ENCODE results near the gene UGGT1. TPM values are rescaled to one million over a fixed set of nuclear protein-coding genes. Genes with fewer than 3 reads are reported as not detected.
"Not testable (repeated sequence)": the region's sequence is repeated elsewhere in the genome, so short reads cannot be mapped to it uniquely, and the experiment has no call there.

UGGT1 gene
- total RNA-seq, 4 donors from 2014 or later, result 38.8 to 57.2 (median 52.2) TPM

DNA sequence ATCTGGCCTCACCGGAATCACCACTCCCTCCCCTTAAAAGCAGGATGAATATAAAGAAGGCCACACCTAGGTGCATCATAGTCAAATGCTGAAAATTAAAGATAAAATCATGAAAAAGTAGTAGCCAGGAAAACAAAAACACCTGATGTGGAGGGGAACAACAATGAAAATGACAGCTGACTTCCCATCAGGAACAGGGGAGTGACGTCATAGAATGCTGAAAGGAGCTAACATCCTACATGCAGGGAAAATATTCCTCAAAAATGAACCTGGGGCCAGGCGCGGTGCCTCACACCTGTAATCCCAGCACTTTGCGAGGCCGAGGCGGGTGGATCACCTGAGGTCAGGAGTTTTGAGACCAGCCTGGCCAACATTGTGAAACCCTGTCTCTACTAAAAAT lies 108.1 kb downstream of the UGGT1 start:
- DNase-seq, result no peak
- Histone ChIP-seq H3K4me1 (peaks cover 13 to 34% (median 23%) of the 10 kb centered on the region in 4 donors), H3K4me3 (no peak overlapping the region), H3K27ac (no peak overlapping the region), H3K27me3 (no peaks in the 10 kb centered on the region), H3K36me3 (no peaks in the 10 kb centered on the region), H3K9me3 (no peaks in the 10 kb centered on the region)
- 92 to 100% methylated on average over 1 to 7 of the region's 7 CpGs for WGBS, 2 donors (ENCODE audit: low coverage in 1 of 2)
- intact Hi-C loops (cut with DNase I; ENCODE audit: low total_unique reads), result no loop called here
- in situ Hi-C loops (cut with MboI; ENCODE audit: low pct_ligation_motif_present in 1 of 4, low pct_unique_long_range_greater_than_20kb in 1 of 4, low sequenced_read_pairs in 3 of 4), result no loop called here
- no peak for TF ChIP-seq CTCF (IDR thresholded peaks at IDR 0.05)
- TF ChIP-seq EP300 (IDR thresholded peaks at IDR 0.05; ENCODE audit: low read depth), result no peak
- no peak for TF ChIP-seq POLR2A (IDR thresholded peaks at IDR 0.05)
- no peak for TF ChIP-seq POLR2AphosphoS5 (IDR thresholded peaks at IDR 0.05)

DNA sequence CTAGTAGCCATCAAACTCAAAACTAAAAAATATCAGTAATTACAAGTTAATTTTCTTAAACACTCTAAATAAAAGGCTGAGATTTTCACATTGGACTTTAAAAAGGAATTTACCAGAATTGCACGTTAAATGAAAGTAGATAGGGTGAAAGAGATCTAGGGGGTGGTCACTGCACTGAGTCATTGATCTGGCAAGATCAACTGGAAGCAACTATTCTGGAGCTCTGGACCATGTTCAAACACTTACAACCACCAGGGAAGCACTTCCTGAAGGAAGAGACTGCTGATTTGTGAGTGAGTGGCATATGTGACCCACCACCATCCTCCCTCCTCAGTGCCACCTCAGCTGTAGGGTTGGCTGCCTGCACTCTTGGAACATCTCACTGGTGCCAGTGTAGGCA lies 111.8 kb downstream of the UGGT1 start:
- in situ Hi-C loops (cut with MboI; ENCODE audit: low pct_ligation_motif_present in 1 of 4, low pct_unique_long_range_greater_than_20kb in 1 of 4, low sequenced_read_pairs in 3 of 4), result no loop called here
- no peaks in the 10 kb centered on the region for H3K27me3 ChIP-seq
- WGBS, 2 donors (ENCODE audit: low coverage in 1 of 2), result 70 to 73% methylated on average over 1 of the region's 1 CpG

GRCh38 chr2:128206245-128206644 lies 115.2 kb downstream of the UGGT1 start:
- in situ Hi-C loops (cut with MboI; ENCODE audit: low pct_ligation_motif_present in 1 of 4, low pct_unique_long_range_greater_than_20kb in 1 of 4, low sequenced_read_pairs in 3 of 4), result no loop called here
- intact Hi-C loops (cut with DNase I; ENCODE audit: low total_unique reads), result no loop called here

More for the DNA sequence above, 111.8 kb downstream of the UGGT1 start:
- Histone ChIP-seq H3K27ac (no peak overlapping the region), H3K9me3 (no peaks in the 10 kb centered on the region), H3K4me3 (no peak overlapping the region), H3K4me1 (peaks cover 0 to 5% (median 0%) of the 10 kb centered on the region in 4 donors), H3K36me3 (no peaks in the 10 kb centered on the region)
- no peak for TF ChIP-seq POLR2A (IDR thresholded peaks at IDR 0.05)
- TF ChIP-seq CTCF (IDR thresholded peaks at IDR 0.05), result no peak
- no peak for TF ChIP-seq POLR2AphosphoS5 (IDR thresholded peaks at IDR 0.05)
- TF ChIP-seq EP300 (IDR thresholded peaks at IDR 0.05; ENCODE audit: low read depth), result no peak
- DNase-seq, result no peak
- intact Hi-C loops (cut with DNase I; ENCODE audit: low total_unique reads), result no loop called here

GRCh38 chr2:128208023-128208422 lies 117.0 kb downstream of the UGGT1 start:
- H3K4me1 ChIP-seq, result no peaks in the 10 kb centered on the region
- no peak overlapping the region for H3K4me3 ChIP-seq
- TF ChIP-seq CTCF (IDR thresholded peaks at IDR 0.05), result no peak
- no peak for TF ChIP-seq EP300 (IDR thresholded peaks at IDR 0.05; ENCODE audit: low read depth)
- no peak for TF ChIP-seq POLR2A (IDR thresholded peaks at IDR 0.05)
- no peak for TF ChIP-seq POLR2AphosphoS5 (IDR thresholded peaks at IDR 0.05)
- no peaks in the 10 kb centered on the region for H3K9me3 ChIP-seq
- DNase-seq, result no peak
- no peaks in the 10 kb centered on the region for H3K27me3 ChIP-seq
- WGBS, 2 donors (ENCODE audit: low coverage in 1 of 2), result 91% methylated on average over 23 of the region's 23 CpGs; no CpG with 5 or more reads in 1 of the 2 donors
- in situ Hi-C loops (cut with MboI; ENCODE audit: low pct_ligation_motif_present in 1 of 4, low pct_unique_long_range_greater_than_20kb in 1 of 4, low sequenced_read_pairs in 3 of 4), result no loop called here
- intact Hi-C loops (cut with DNase I; ENCODE audit: low total_unique reads), result no loop called here
- no peak overlapping the region for H3K27ac ChIP-seq
- H3K36me3 ChIP-seq, result no peaks in the 10 kb centered on the region

More at GRCh38 chr2:128206245-128206644, 115.2 kb downstream of the UGGT1 start:
- no peak for TF ChIP-seq CTCF (IDR thresholded peaks at IDR 0.05)
- TF ChIP-seq EP300 (IDR thresholded peaks at IDR 0.05; ENCODE audit: low read depth), result no peak
- no peak for TF ChIP-seq POLR2AphosphoS5 (IDR thresholded peaks at IDR 0.05)
- TF ChIP-seq POLR2A (IDR thresholded peaks at IDR 0.05), result no peak
- no peaks in the 10 kb centered on the region for H3K4me1 ChIP-seq
- no peak overlapping the region for H3K27ac ChIP-seq
- DNase-seq, result no peak
- H3K36me3 ChIP-seq, result no peaks in the 10 kb centered on the region
- 61 to 83% methylated on average over 1 to 3 of the region's 3 CpGs for WGBS, 2 donors (ENCODE audit: low coverage in 1 of 2)
- no peaks in the 10 kb centered on the region for H3K27me3 ChIP-seq
- H3K9me3 ChIP-seq, result no peaks in the 10 kb centered on the region
- no peak overlapping the region for H3K4me3 ChIP-seq

GRCh38 chr2:128208631-128209324 lies 117.8 kb downstream of the UGGT1 start:
- whole genome bisulfite sequencing, 2 donors (ENCODE audit: low coverage in 1 of 2), result 90% methylated on average over 20 of the region's 22 CpGs; no CpG with 5 or more reads in 1 of the 2 donors
- intact Hi-C loops (cut with DNase I; ENCODE audit: low total_unique reads), result not testable (repeated sequence)

More at GRCh38 chr2:128208631-128209324, 117.8 kb downstream of the UGGT1 start:
- DNase-seq; H3K27me3 ChIP-seq; H3K4me3 ChIP-seq; H3K4me1 ChIP-seq; H3K36me3 ChIP-seq; H3K27ac ChIP-seq; H3K9me3 ChIP-seq; in situ Hi-C loops (cut with MboI; ENCODE audit: low pct_ligation_motif_present in 1 of 4, low pct_unique_long_range_greater_than_20kb in 1 of 4, low sequenced_read_pairs in 3 of 4): not testable (repeated sequence)
